K562 (cell line): Measurements from ENCODE around the gene PIGV. TPM values are rescaled to one million over a fixed set of nuclear protein-coding genes. Genes with fewer than 3 reads are reported as not detected.

ENCODE experiments used
- ATAC-seq: fragments of 200-7000 bp; cut with Tn5 transposase; 3 replicates; pipeline ENCODE4 v1.9.1; 2020; ENCODE audit warnings: moderate library complexity
- BruUV-seq: library from RNA; stranded (reverse); fragments of 400-500 nt; replicated peaks from 2 replicates; lab custom pipeline; 2021; lab: Mats Ljungman, UMichigan
- CTCF ChIA-PET: fragments of 300-600 bp; formaldehyde crosslinking; extraction: SDS; loops from one replicate; lab custom pipeline; 2021; ENCODE audit warnings: low intra/inter-chr PET ratio; lab: Yijun Ruan, JAX
- POLR2A ChIA-PET: fragments of 300-600, 350-650 bp; sonication (Branson Sonifier 250); formaldehyde crosslinking; extraction: SDS; loops from one replicate; lab custom pipeline; 2021; ENCODE audit warnings: antibody characterized with exemption, inconsistent platforms; lab: Yijun Ruan, JAX
- DNase-seq, 4 experiments: peaks; one replicate each; pipeline versions ENCODE4 v3.0.0 to v3.0.0-alpha.2; 2011 to 2018; ENCODE audit warnings: low spot score in 3 of 4, mixed read lengths in 3 of 4; ENCODE audit errors: extremely low read depth in 1 of 4
- FAIRE-seq: peaks from 2 replicates; lab custom pipeline; 2011; peaks lifted over from hg19 to GRCh38; lab: Jason Lieb, UNC
- H2AFZ ChIP-seq: 2 replicates; pipeline ENCODE4 v1.6.0; 2011; ENCODE audit warnings: low read depth, low read length, control low read depth, inconsistent platforms
- H3K27ac ChIP-seq: fragments of 200-600 bp; 3 replicates; pipeline ENCODE4 v1.8.0; 2011; ENCODE audit warnings: low read depth, mild to moderate bottlenecking, control low read depth, inconsistent platforms, low read length, moderate library complexity, mixed read lengths; ENCODE audit errors: extremely low read depth
- H3K27me3 ChIP-seq, 2 experiments: fragments of 300-600 bp in 1 of 2; 2 replicates in 1 of 2; 3 replicates in 1 of 2; pipeline versions ENCODE4 v1.6.0 to v1.8.0; 2011; ENCODE audit warnings: inconsistent platforms in 2 of 2, low read length in 2 of 2, mild to moderate bottlenecking in 1 of 2, mixed read lengths in 1 of 2, moderate library complexity in 1 of 2; ENCODE audit not compliant: control insufficient read depth in 2 of 2, insufficient read depth in 2 of 2
- H3K36me3 ChIP-seq: fragments of 300-600 bp; 3 replicates; pipeline ENCODE4 v1.8.0; 2011; ENCODE audit warnings: mild to moderate bottlenecking, low read length, inconsistent platforms; ENCODE audit not compliant: control insufficient read depth, insufficient read depth
- H3K4me1 ChIP-seq, 2 experiments: fragments of 200-600 bp in 1 of 2; replicated peaks in 1 of 2; 2 replicates in 1 of 2; 3 replicates in 1 of 2; pipeline versions ENCODE4 v1.5.1 to v1.8.0; 2011; ENCODE audit warnings: inconsistent platforms in 2 of 2, low read length in 2 of 2, mild to moderate bottlenecking in 1 of 2, mixed read lengths in 1 of 2, moderate library complexity in 1 of 2; ENCODE audit not compliant: control insufficient read depth in 2 of 2, insufficient read depth in 2 of 2
- H3K4me2 ChIP-seq: 2 replicates; pipeline ENCODE4 v1.6.1; 2011; ENCODE audit warnings: low read length, control low read depth, inconsistent platforms, mixed read lengths; ENCODE audit not compliant: insufficient read depth
- H3K4me3 ChIP-seq: fragments of 200-600 bp; sonication (generic), shearing (Covaris generic); 2 replicates; pipeline ENCODE4 v1.5.1; 2016; ENCODE audit warnings: control low read depth, inconsistent platforms
- H3K79me2 ChIP-seq: fragments of 200-600 bp; 3 replicates; pipeline ENCODE4 v1.8.0; 2011; ENCODE audit warnings: low read length, inconsistent platforms; ENCODE audit not compliant: control insufficient read depth, insufficient read depth
- H3K9ac ChIP-seq, 2 experiments: 2 replicates each; pipeline versions ENCODE4 v1.6.0 to v1.6.1; 2011; ENCODE audit warnings: low read depth in 2 of 2, low read length in 2 of 2, control low read depth in 1 of 2, inconsistent platforms in 1 of 2, mild to moderate bottlenecking in 1 of 2, mixed read lengths in 1 of 2; ENCODE audit not compliant: insufficient read depth in 1 of 2
- H3K9me1 ChIP-seq: one replicate; pipeline ENCODE4 v1.6.0; 2011; ENCODE audit warnings: inconsistent platforms, mild to moderate bottlenecking, low read length, moderate library complexity; ENCODE audit not compliant: control insufficient read depth, insufficient read depth
- H3K9me3 ChIP-seq: replicated peaks from 2 replicates; pipeline ENCODE4 v1.5.1; 2011; ENCODE audit warnings: low read depth, low read length, inconsistent platforms; ENCODE audit not compliant: control insufficient read depth, insufficient read depth
- H4K20me1 ChIP-seq: replicated peaks from 2 replicates; pipeline ENCODE4 v1.6.1; 2011; ENCODE audit warnings: low read length, inconsistent platforms, mixed read lengths; ENCODE audit not compliant: control insufficient read depth, insufficient read depth
- CBFA2T3 ChIP-seq: fragments of 450-650 bp; IDR thresholded peaks from 2 replicates; pipeline ENCODE4 v1.6.1; 2017
- CBFB ChIP-seq: sonication (generic); formaldehyde crosslinking; IDR thresholded peaks from 2 replicates; pipeline ENCODE4 v1.4.0; 2020; ENCODE audit warnings: mild to moderate bottlenecking, missing genetic modification reagents
- E2F4 ChIP-seq: sonication (generic); formaldehyde crosslinking; IDR thresholded peaks from 2 replicates; pipeline ENCODE4 v1.8.0; 2022; ENCODE audit warnings: mild to moderate bottlenecking, low read depth, missing genetic modification reagents
- E4F1 ChIP-seq: fragments of 250-450 bp; sonication (Bioruptor Pico); IDR thresholded peaks from 2 replicates; pipeline ENCODE4 v1.5.0; 2021; ENCODE audit warnings: mild to moderate bottlenecking, borderline replicate concordance
- FOXJ2 ChIP-seq: fragments of 200-800 bp; sonication (Bioruptor generic); IDR thresholded peaks from 2 replicates; pipeline ENCODE4 v1.6.1; 2016; ENCODE audit warnings: missing genetic modification characterization, missing compliant biosample characterization
- MLX ChIP-seq, 2 experiments: fragments of 450-650 bp in 1 of 2; sonication (generic) in 1 of 2; formaldehyde crosslinking; conservative IDR thresholded peaks; 2 replicates each; pipeline versions ENCODE4 v1.4.0 to v1.8.1; 2020 to 2022; ENCODE audit warnings: mild to moderate bottlenecking in 1 of 2, missing genetic modification reagents in 1 of 2
- MXD1 ChIP-seq: fragments of 250-450 bp; sonication (Bioruptor Pico); IDR thresholded peaks from 2 replicates; pipeline ENCODE4 v1.8.0; 2021; ENCODE audit warnings: borderline replicate concordance, mild to moderate bottlenecking, moderate library complexity; ENCODE audit not compliant: poor library complexity, severe bottlenecking
- NBN ChIP-seq: fragments of 450-650 bp; IDR thresholded peaks from 2 replicates; pipeline ENCODE4 v1.6.1; 2016; ENCODE audit warnings: low read depth, mild to moderate bottlenecking
- PHB ChIP-seq: fragments of 250-450 bp; sonication (Bioruptor Pico); IDR thresholded peaks from 2 replicates; pipeline ENCODE4 v1.5.0; 2021
- SIN3A ChIP-seq, 2 experiments: fragments of 150-350 bp in 1 of 2; IDR thresholded peaks; 2 replicates each; pipeline ENCODE4 v1.6.1; 2011 to 2016; ENCODE audit warnings: borderline replicate concordance in 2 of 2, low read depth in 2 of 2, low read length in 2 of 2, mild to moderate bottlenecking in 2 of 2, moderate library complexity in 2 of 2; ENCODE audit not compliant: control insufficient read depth in 1 of 2
- SMARCA4 ChIP-seq: fragments of 450-650 bp; IDR thresholded peaks from 2 replicates; pipeline ENCODE4 v1.6.1; 2016
- SMARCA5 ChIP-seq: fragments of 450-650 bp; IDR thresholded peaks from 2 replicates; pipeline ENCODE4 v1.6.1; 2016
- SPI1 ChIP-seq: IDR thresholded peaks from 2 replicates; pipeline ENCODE4 v1.6.1; 2011; ENCODE audit warnings: low read depth, low read length, control low read depth, borderline replicate concordance
- ZNF143 ChIP-seq: sonication (generic); formaldehyde crosslinking; IDR thresholded peaks from 2 replicates; pipeline ENCODE4 v1.9.0; 2022; ENCODE audit warnings: mild to moderate bottlenecking, missing genetic modification reagents
- ZNF584 ChIP-seq: fragments of 200-800 bp; sonication (Bioruptor generic); IDR thresholded peaks from 2 replicates; pipeline ENCODE4 v1.6.1; 2016; ENCODE audit warnings: low read depth, mild to moderate bottlenecking, missing genetic modification characterization, missing compliant biosample characterization
- WGBS: fragments of 100-300 bp; shearing (Covaris generic); methylation state at CpG from one replicate; pipeline ENCODE4 v1.1.6; 2016; ENCODE audit warnings: low coverage, mixed read lengths; ENCODE audit not compliant: insufficient coverage; ENCODE audit errors: missing lambda C conversion rate; 5-methylcytosine and 5-hydroxymethylcytosine counted together
- in situ Hi-C: fragments of 300-500 bp; cut with MboI; formaldehyde crosslinking; loops from 4 replicates; pipeline ENCODE4 v1.15.0; 2018; ENCODE audit warnings: inconsistent platforms, mixed read lengths
- intact Hi-C: fragments of 100-400 bp; cut with micrococcal nuclease; formaldehyde crosslinking; loops from 2 replicates; pipeline ENCODE4 v1.14.2; 2022
- polyA plus RNA-seq, 8 experiments: library from polyadenylated mRNA; depleted of rRNA in 4 of 8; stranded (reverse) in 5 of 8; unstranded in 3 of 8; fragments of >200 nt; fragmentation: Nextera tagmentation in 2 of 8; fragmentation: Illumina TruSeq in 1 of 8; extraction: Ambion mirVana in 2 of 8; extraction: Trizol in 1 of 8; gene quantifications; 2 replicates each; pipeline versions ENCODE4 v1.2.1 to v1.2.3, GENCODE V29; 2011 to 2014; ENCODE audit warnings: inconsistent platforms in 1 of 8, missing spikeins in 1 of 8
- total RNA-seq, 7 experiments: library from RNA; depleted of rRNA in 6 of 7; stranded (reverse); fragments of >200 nt in 6 of 7; fragmentation: Illumina TruSeq in 2 of 7; extraction: Trizol in 2 of 7; gene quantifications; 2 replicates each; pipeline versions ENCODE4 v1.2.1 to v1.2.3, GENCODE V29; 2011 to 2021; ENCODE audit warnings: low replicate concordance in 1 of 7
- TF ChIP-seq, protein P1 (sequence below): fragments of 250-450 bp; sonication (Bioruptor Pico); IDR thresholded peaks from 2 replicates; pipeline ENCODE4 v1.5.0; 2021

The PIGV gene
- total and polyA plus RNA-seq, 9 of the 15 experiments (the other 6 are each of a cell fraction or from before 2014, with no cell fraction given) = 8.4 to 21.8 (median 11.7) TPM

GRCh38 chr1:26820784-26821269 is 33.1 kb downstream of the PIGV start:
- Histone ChIP-seq H3K27me3 (no peaks in the 10 kb centered on the region), H2AFZ (peak overlapping the region; percentile 72), H3K79me2 (no peaks in the 10 kb centered on the region), H3K9me1 (no peaks in the 10 kb centered on the region), H3K4me3 (no peak overlapping the region), H3K27ac (no peak overlapping the region), H3K4me2 (peak overlapping the region; percentile 38; the same call in 1 of the 2 replicates), H3K36me3 (no peaks in the 10 kb centered on the region), H3K9me3 (no peaks in the 10 kb centered on the region), H4K20me1 (no peaks in the 10 kb centered on the region), H3K4me1 (peaks cover 7% of the 10 kb centered on the region in 2 experiments), H3K9ac (no peak overlapping the region)
- 34% methylated on average over 4 of the region's 4 CpGs for WGBS
- intact Hi-C loops (no loop called here), in situ Hi-C loops (no loop called here)
- CTCF ChIA-PET = no interaction called here
- POLR2A ChIA-PET = interaction anchor here (0.5 to 1.5 kb wide), 7 partner anchors 9 to 227 kb away, joined by 3 to 5 read pairs (median 3); no protein-coding TSS in a partner anchor
- FAIRE-seq (peak; percentile 35), ATAC-seq (peak; percentile 89), DNase-seq (peak in 3 of 4 experiments; percentile 26 to 45 (median 44))
- BruUV-seq = no TSS peak
- TF ChIP-seq SIN3A (IDR thresholded peaks at IDR 0.05; ENCODE audit: borderline replicate concordance in 2 of 2, control insufficient read depth in 1 of 2, low read depth in 2 of 2, low read length in 2 of 2) (no peak), SPI1 (peak; percentile 65; the same call in 1 of the 2 replicates), E4F1 (CRISPR knock-in tag) (no peak), CBFA2T3 (no peak), PHB (no peak), ZNF143 (CRISPR knock-in tag) (no peak), SMARCA4 (peak; percentile 48; the same call in 1 of the 2 replicates), MLX (CRISPR knock-in tag; conservative IDR thresholded peaks at IDR 0.05) (no peak), FOXJ2 (no peak), SMARCA5 (no peak), CBFB (CRISPR knock-in tag) (0 out of 2 replicates have a peak, but pooled peaks have one; percentile 45), MXD1 (CRISPR knock-in tag) (no peak), NBN (no peak), ZNF584 (CRISPR knock-in tag) (no peak), E2F4 (CRISPR knock-in tag) (no peak)
- TF ChIP-seq, protein P1, sequence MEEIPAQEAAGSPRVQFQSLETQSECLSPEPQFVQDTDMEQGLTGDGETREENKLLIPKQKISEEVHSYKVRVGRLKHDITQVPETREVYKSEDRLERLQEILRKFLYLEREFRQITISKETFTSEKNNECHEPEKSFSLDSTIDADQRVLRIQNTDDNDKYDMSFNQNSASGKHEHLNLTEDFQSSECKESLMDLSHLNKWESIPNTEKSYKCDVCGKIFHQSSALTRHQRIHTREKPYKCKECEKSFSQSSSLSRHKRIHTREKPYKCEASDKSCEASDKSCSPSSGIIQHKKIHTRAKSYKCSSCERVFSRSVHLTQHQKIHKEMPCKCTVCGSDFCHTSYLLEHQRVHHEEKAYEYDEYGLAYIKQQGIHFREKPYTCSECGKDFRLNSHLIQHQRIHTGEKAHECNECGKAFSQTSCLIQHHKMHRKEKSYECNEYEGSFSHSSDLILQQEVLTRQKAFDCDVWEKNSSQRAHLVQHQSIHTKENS (CRISPR knock-in tag) = no peak
